RWPE2 (cell line): ENCODE measurements around the gene LRIG2.

ENCODE experiments used
- ATAC-seq: fragments of 200-7000 bp; cut with Tn5 transposase; 3 replicates; pipeline ENCODE4 v1.9.1; 2021; ENCODE audit warnings: low read depth
- DNase-seq: peaks from one replicate; pipeline ENCODE4 v3.0.0-alpha.2; 2020; ENCODE audit warnings: low spot score
- H3K27ac ChIP-seq: fragments of 450-650 bp; 2 replicates; pipeline ENCODE4 v1.5.1; 2017; ENCODE audit warnings: mild to moderate bottlenecking; ENCODE audit not compliant: poor library complexity, severe bottlenecking
- H3K27me3 ChIP-seq: fragments of 250-450 bp; sonication (Bioruptor Pico); 2 replicates; pipeline ENCODE4 v1.5.1; 2021; ENCODE audit warnings: mild to moderate bottlenecking, moderate library complexity; ENCODE audit not compliant: insufficient read depth, poor library complexity, severe bottlenecking
- H3K36me3 ChIP-seq: fragments of 250-450 bp; sonication (Bioruptor Pico); 2 replicates; pipeline ENCODE4 v1.5.1; 2020; ENCODE audit warnings: low read depth, mild to moderate bottlenecking, moderate library complexity
- H3K4me1 ChIP-seq: fragments of 250-450 bp; sonication (Bioruptor Pico); 2 replicates; pipeline ENCODE4 v1.5.1; 2021; ENCODE audit warnings: mild to moderate bottlenecking, moderate library complexity; ENCODE audit not compliant: insufficient read depth, poor library complexity, severe bottlenecking
- H3K4me3 ChIP-seq: fragments of 250-450 bp; sonication (Bioruptor Pico); 2 replicates; pipeline ENCODE4 v1.5.1; 2021; ENCODE audit warnings: mild to moderate bottlenecking, moderate library complexity; ENCODE audit not compliant: severe bottlenecking
- H3K9me3 ChIP-seq: fragments of 250-450 bp; sonication (Bioruptor Pico); 2 replicates; pipeline ENCODE4 v1.5.1; 2021; ENCODE audit warnings: mild to moderate bottlenecking, moderate library complexity; ENCODE audit not compliant: severe bottlenecking
- CTCF ChIP-seq: fragments of 450-650 bp; IDR thresholded peaks from one replicate; pipeline ENCODE4 v1.5.1; 2017; ENCODE audit warnings: mild to moderate bottlenecking, moderate library complexity; ENCODE audit not compliant: poor library complexity, severe bottlenecking

The LRIG2 gene

GRCh38 chr1:113170519-113170918, 97.5 kb downstream of the LRIG2 start:
- no peak for ATAC-seq
- Histone ChIP-seq H3K9me3 (peaks cover 6% of the 10 kb centered on the region), H3K4me1 (no peaks in the 10 kb centered on the region), H3K27me3 (no peaks in the 10 kb centered on the region), H3K36me3 (no peaks in the 10 kb centered on the region), H3K4me3 (no peak overlapping the region), H3K27ac (no peak overlapping the region)
- no peak for TF ChIP-seq CTCF
- no peak for DNase-seq

GRCh38 chr1:113178106-113178505, 105.1 kb downstream of the LRIG2 start:
- ATAC-seq (no peak), DNase-seq (no peak)
- Histone ChIP-seq H3K4me1 (no peaks in the 10 kb centered on the region), H3K36me3 (no peaks in the 10 kb centered on the region), H3K9me3 (peaks cover 4% of the 10 kb centered on the region), H3K27ac (no peak overlapping the region), H3K4me3 (no peak overlapping the region), H3K27me3 (no peaks in the 10 kb centered on the region)
- no peak for TF ChIP-seq CTCF

GRCh38 chr1:113178522-113178921, 105.5 kb downstream of the LRIG2 start:
- ATAC-seq (peak; percentile 44; the same call in 1 of the 3 replicates), DNase-seq (no peak)
- peak; percentile 26 for TF ChIP-seq CTCF
- H3K36me3 ChIP-seq, result no peaks in the 10 kb centered on the region
- H3K27me3 ChIP-seq, result no peaks in the 10 kb centered on the region
- H3K27ac ChIP-seq, result no peak overlapping the region
- H3K4me3 ChIP-seq, result no peak overlapping the region
- H3K4me1 ChIP-seq, result no peaks in the 10 kb centered on the region
- peaks cover 3% of the 10 kb centered on the region for H3K9me3 ChIP-seq
